Stimulated activated naive CD4-positive, alpha-beta T cell treated with Interleukin-2 at 50 U/mL for 16 hours (primary cell): ENCODE results near the gene PLXNA2.

Experiments
- DNase-seq: peaks from one replicate; lab custom pipeline; 2025; lab: John Stamatoyannopoulos, UW

The PLXNA2 gene

GRCh38 chr1:208205216-208206013 is 38.8 kb downstream of the PLXNA2 start:
- DNase-seq: no peak

GRCh38 chr1:208204779-208205178 is 39.4 kb downstream of the PLXNA2 start:
- DNase-seq: no peak

- DNase-seq: no peak
Measured at GRCh38 chr1:208203848-208204609, 40.2 kb downstream of the PLXNA2 start.

GRCh38 chr1:208203127-208203847 is 40.9 kb downstream of the PLXNA2 start:
- DNase-seq: no peak

GRCh38 chr1:208202333-208202995 is 41.7 kb downstream of the PLXNA2 start:
- no peak for DNase-seq

GRCh38 chr1:208201229-208201628 is 43.0 kb downstream of the PLXNA2 start:
- DNase-seq: no peak

GRCh38 chr1:208200116-208200515 is 44.1 kb downstream of the PLXNA2 start:
- no peak for DNase-seq

- no peak for DNase-seq
Measured at GRCh38 chr1:208198236-208198635, 45.9 kb downstream of the PLXNA2 start.

GRCh38 chr1:208194944-208195343 is 49.2 kb downstream of the PLXNA2 start:
- DNase-seq: no peak

GRCh38 chr1:208192995-208193394 is 51.2 kb downstream of the PLXNA2 start:
- DNase-seq: no peak

GRCh38 chr1:208190784-208191183 is 53.4 kb downstream of the PLXNA2 start:
- no peak for DNase-seq

- DNase-seq: no peak
Measured at GRCh38 chr1:208189716-208190115, 54.5 kb downstream of the PLXNA2 start.

GRCh38 chr1:208189183-208189582 is 55.0 kb downstream of the PLXNA2 start:
- DNase-seq: no peak

GRCh38 chr1:208188607-208189006 is 55.6 kb downstream of the PLXNA2 start:
- no peak for DNase-seq

GRCh38 chr1:208187499-208188041 is 56.6 kb downstream of the PLXNA2 start:
- DNase-seq: no peak

GRCh38 chr1:208185801-208186231 is 58.4 kb downstream of the PLXNA2 start:
- DNase-seq: no peak

- DNase-seq: no peak
Measured at GRCh38 chr1:208184966-208185654, 59.1 kb downstream of the PLXNA2 start.

GRCh38 chr1:208183977-208184911 is 59.9 kb downstream of the PLXNA2 start:
- DNase-seq: no peak

- no peak for DNase-seq
Measured at GRCh38 chr1:208182880-208183645, 61.1 kb downstream of the PLXNA2 start.
